Testis (tissue), 2 donors: ENCODE results near the gene INTS4.

Experiments
- CTCF ChIP-seq, 3 experiments: fragments of 450-650 bp in 2 of 3; fragments of 200-600 bp in 1 of 3; sonication (generic) in 1 of 3; IDR thresholded peaks; one replicate each; pipeline ENCODE4 v1.5.1; 2016 to 2019; ENCODE audit warnings: antibody characterized with exemption in 3 of 3, mild to moderate bottlenecking in 2 of 3, moderate library complexity in 1 of 3
- POLR2A ChIP-seq: fragments of 450-650 bp; IDR thresholded peaks from one replicate; pipeline ENCODE4 v1.6.1; 2017; ENCODE audit warnings: antibody characterized with exemption, mild to moderate bottlenecking, moderate library complexity

- TF ChIP-seq CTCF (IDR thresholded peaks at IDR 0.05) (no peak), POLR2A (no peak)
Observed at GRCh38 chr11:77908835-77909234, 85.6 kb downstream of the INTS4 start.
